Activated T-cell treated with anti-CD3 and anti-CD28 coated beads, Interleukin-2, amount 50 U/mL, for 24 hours (primary cell): ENCODE results near the gene PRIMA1.

Experiments
- DNase-seq: peaks from one replicate; pipeline ENCODE4 v3.0.0-alpha.2; 2020
- H3K27ac Mint-ChIP-seq: 2 replicates; pipeline ENCODE4 v1.8.0; 2020; ENCODE audit warnings: mild to moderate bottlenecking, mixed read lengths
- H3K27me3 Mint-ChIP-seq: 2 replicates; pipeline ENCODE4 v1.8.0; 2020; ENCODE audit warnings: mixed read lengths
- H3K36me3 Mint-ChIP-seq: 2 replicates; pipeline ENCODE4 v1.8.0; 2020; ENCODE audit warnings: low read depth, mixed read lengths
- H3K4me1 Mint-ChIP-seq: 2 replicates; pipeline ENCODE4 v1.8.0; 2020; ENCODE audit warnings: low read depth, mixed read lengths
- H3K4me3 Mint-ChIP-seq: 2 replicates; pipeline ENCODE4 v1.8.0; 2020; ENCODE audit warnings: mild to moderate bottlenecking, moderate library complexity, mixed read lengths
- H3K9me3 Mint-ChIP-seq: 2 replicates; pipeline ENCODE4 v1.8.0; 2020; ENCODE audit warnings: mixed read lengths

PRIMA1 gene

GRCh38 chr14:93804654-93805053, 16.4 kb upstream of the PRIMA1 start:
- H3K36me3 Mint-ChIP-seq: no peaks in the 10 kb centered on the region
- no peak overlapping the region for H3K4me3 Mint-ChIP-seq
- H3K27ac Mint-ChIP-seq: no peak overlapping the region
- H3K4me1 Mint-ChIP-seq: peaks cover 8% of the 10 kb centered on the region
- peaks cover 26% of the 10 kb centered on the region for H3K27me3 Mint-ChIP-seq
- H3K9me3 Mint-ChIP-seq: no peaks in the 10 kb centered on the region
- no peak for DNase-seq

DNA sequence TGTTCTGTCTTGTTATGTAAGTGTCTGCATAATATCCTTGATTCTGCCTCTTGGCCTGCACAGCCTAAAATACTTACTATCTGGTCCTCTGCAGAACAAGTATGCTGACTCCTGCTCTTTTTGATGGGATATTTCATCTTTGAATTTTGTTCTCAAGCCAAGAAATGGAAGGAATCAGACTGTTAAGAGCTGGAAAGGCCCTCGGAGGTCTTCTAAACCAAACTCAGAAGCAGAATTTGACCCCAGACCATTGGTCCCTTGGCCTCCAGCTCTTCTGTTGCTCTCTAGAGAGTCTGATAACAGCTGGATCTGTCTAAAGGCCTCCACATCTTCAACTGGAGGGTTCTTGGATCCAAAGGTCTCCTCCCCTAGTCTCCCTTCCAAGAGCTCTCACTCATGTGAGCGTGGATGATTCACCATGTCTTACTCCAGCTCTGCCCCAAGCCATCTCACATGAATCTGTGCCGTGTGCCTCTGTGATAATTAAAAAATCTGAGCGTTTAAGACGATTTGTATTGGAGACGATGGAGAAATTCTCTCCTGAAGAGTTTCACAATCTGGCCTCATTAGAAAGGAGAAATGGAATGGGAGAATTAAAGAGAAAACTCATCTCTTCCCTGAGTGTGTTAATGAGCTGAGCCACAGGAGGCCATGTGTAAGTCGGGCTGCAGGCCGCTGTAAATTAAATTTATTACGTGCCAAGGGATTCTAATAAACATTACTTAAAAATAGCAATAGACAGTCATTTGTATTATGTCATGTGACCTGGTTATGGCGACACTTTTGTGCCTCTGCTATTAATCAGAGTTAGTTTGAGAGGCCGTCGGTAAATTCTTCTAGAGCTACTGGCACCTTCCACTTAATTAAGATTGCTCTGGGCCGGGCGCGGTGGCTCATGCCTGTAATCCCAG, 15.4 kb upstream of the PRIMA1 start:
- Mint-ChIP-seq H3K9me3 (no peaks in the 10 kb centered on the region), H3K4me3 (no peak overlapping the region), H3K27me3 (peaks cover 33% of the 10 kb centered on the region), H3K27ac (no peak overlapping the region), H3K36me3 (no peaks in the 10 kb centered on the region), H3K4me1 (no peaks in the 10 kb centered on the region)
- DNase-seq: no peak

GRCh38 chr14:93799989-93800921, 12.0 kb upstream of the PRIMA1 start:
- Mint-ChIP-seq H3K27me3 (peaks cover 25% of the 10 kb centered on the region), H3K36me3 (no peaks in the 10 kb centered on the region), H3K9me3 (no peaks in the 10 kb centered on the region), H3K4me1 (no peaks in the 10 kb centered on the region), H3K27ac (no peak overlapping the region), H3K4me3 (no peak overlapping the region)
- no peak for DNase-seq

DNA sequence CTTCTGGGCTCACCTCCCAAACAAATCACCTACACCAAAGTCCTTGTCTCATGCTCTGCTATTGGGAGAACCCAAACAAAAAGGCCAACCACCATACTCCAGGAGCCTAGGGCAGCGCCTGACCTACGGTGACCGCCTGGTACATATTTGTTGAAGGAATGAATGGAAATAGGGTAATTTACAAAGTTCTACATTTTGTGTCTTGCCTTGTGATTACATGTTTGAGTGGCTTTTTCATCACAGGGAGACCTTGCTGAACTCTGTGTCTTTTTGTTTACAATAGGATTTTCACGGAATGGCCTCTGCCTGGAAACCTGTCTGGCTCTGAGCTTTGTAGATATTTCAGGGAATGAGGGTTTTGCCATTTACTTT, 11.3 kb upstream of the PRIMA1 start:
- Mint-ChIP-seq H3K4me3 (no peak overlapping the region), H3K27ac (no peak overlapping the region), H3K9me3 (no peaks in the 10 kb centered on the region), H3K36me3 (no peaks in the 10 kb centered on the region), H3K4me1 (no peaks in the 10 kb centered on the region), H3K27me3 (peaks cover 25% of the 10 kb centered on the region)
- no peak for DNase-seq

DNA sequence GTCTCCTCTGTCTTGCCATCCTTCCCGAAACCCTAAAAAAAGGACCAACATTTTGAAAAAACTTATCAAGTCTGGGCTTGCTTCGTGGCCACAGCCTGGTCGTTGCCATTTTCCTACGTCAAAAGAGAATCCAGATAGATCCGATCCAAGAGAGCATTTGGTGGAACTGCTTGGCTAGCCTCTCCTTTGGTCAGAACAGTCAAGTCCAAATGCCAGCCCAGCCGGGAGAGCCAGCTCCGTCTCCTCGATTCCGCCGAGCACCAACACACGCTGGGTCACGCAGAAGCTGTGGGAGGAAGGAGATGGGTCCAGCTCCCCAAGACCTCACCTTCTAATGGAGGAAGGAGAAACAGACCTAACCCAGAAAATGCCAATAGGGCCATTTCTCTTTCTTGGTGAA, 9.3 kb upstream of the PRIMA1 start:
- Mint-ChIP-seq H3K36me3 (no peaks in the 10 kb centered on the region), H3K4me3 (no peak overlapping the region), H3K4me1 (no peaks in the 10 kb centered on the region), H3K27ac (no peak overlapping the region), H3K27me3 (peaks cover 28% of the 10 kb centered on the region), H3K9me3 (no peaks in the 10 kb centered on the region)
- no peak for DNase-seq

GRCh38 chr14:93797071-93797470, 8.8 kb upstream of the PRIMA1 start:
- H3K4me1 Mint-ChIP-seq: no peaks in the 10 kb centered on the region
- peaks cover 33% of the 10 kb centered on the region for H3K27me3 Mint-ChIP-seq
- H3K27ac Mint-ChIP-seq: no peak overlapping the region
- DNase-seq: no peak
- H3K4me3 Mint-ChIP-seq: no peak overlapping the region
- H3K36me3 Mint-ChIP-seq: no peaks in the 10 kb centered on the region
- H3K9me3 Mint-ChIP-seq: no peaks in the 10 kb centered on the region

DNA sequence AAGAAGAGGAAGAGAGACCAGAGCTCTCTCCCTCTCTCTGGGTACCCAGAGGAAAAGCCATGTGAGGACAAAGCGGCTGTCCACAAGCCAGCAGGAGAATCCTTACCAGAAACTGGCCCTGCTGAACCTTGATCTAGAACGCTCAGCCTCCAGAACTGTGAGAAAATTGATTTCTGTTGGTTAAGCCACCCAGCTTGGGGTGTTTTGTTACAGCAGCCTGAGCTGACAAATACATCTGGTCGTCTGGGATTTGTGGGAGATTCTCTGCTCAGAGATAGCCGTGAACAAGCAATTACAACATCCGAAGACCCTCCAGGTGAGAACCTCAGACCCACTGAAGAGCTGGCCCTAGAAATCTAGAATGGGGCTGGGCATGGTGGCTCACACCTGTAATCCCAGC, 6.5 kb upstream of the PRIMA1 start:
- Mint-ChIP-seq H3K27ac (no peak overlapping the region), H3K9me3 (no peaks in the 10 kb centered on the region), H3K27me3 (peaks cover 45% of the 10 kb centered on the region), H3K4me3 (no peak overlapping the region), H3K36me3 (no peaks in the 10 kb centered on the region), H3K4me1 (no peaks in the 10 kb centered on the region)
- no peak for DNase-seq

GRCh38 chr14:93793555-93794324, 5.5 kb upstream of the PRIMA1 start:
- no peak for DNase-seq
- peaks cover 47% of the 10 kb centered on the region for H3K27me3 Mint-ChIP-seq
- H3K4me3 Mint-ChIP-seq: no peak overlapping the region
- no peak overlapping the region for H3K27ac Mint-ChIP-seq
- H3K4me1 Mint-ChIP-seq: peaks cover 2% of the 10 kb centered on the region
- no peaks in the 10 kb centered on the region for H3K36me3 Mint-ChIP-seq
- H3K9me3 Mint-ChIP-seq: no peaks in the 10 kb centered on the region

DNA sequence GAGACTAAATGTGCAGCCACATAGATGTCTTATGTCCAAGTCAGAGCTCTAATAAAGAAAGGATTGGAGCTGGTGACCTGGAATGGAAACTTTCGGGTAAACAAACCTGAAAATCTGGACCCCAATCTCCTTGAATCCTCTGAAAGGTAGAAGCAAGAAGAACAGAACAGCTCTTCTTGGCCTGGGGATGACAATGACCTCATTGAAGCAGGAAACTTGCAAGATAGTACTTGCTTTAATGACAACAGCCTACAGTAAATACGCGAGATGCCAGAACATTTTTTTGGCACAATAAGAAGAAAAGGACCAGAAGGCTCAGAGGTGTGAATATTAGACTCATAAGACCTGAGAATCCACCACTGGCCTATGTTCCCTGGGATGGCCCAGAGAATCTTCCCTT, 4.1 kb upstream of the PRIMA1 start:
- no peaks in the 10 kb centered on the region for H3K9me3 Mint-ChIP-seq
- H3K27ac Mint-ChIP-seq: no peak overlapping the region
- no peaks in the 10 kb centered on the region for H3K36me3 Mint-ChIP-seq
- H3K4me1 Mint-ChIP-seq: peaks cover 5% of the 10 kb centered on the region
- DNase-seq: no peak
- no peak overlapping the region for H3K4me3 Mint-ChIP-seq
- H3K27me3 Mint-ChIP-seq: peaks cover 48% of the 10 kb centered on the region

- H3K4me1 Mint-ChIP-seq: peaks cover 5% of the 10 kb centered on the region
- H3K9me3 Mint-ChIP-seq: no peaks in the 10 kb centered on the region
- no peak overlapping the region for H3K4me3 Mint-ChIP-seq
- H3K27me3 Mint-ChIP-seq: peaks cover 62% of the 10 kb centered on the region
- no peak for DNase-seq
- H3K27ac Mint-ChIP-seq: no peak overlapping the region
- no peaks in the 10 kb centered on the region for H3K36me3 Mint-ChIP-seq
Observed at GRCh38 chr14:93790966-93791365, 2.7 kb upstream of the PRIMA1 start.

GRCh38 chr14:93789228-93790130, 1.2 kb upstream of the PRIMA1 start:
- Mint-ChIP-seq H3K9me3 (no peaks in the 10 kb centered on the region), H3K27ac (no peak overlapping the region), H3K4me1 (peaks cover 5% of the 10 kb centered on the region), H3K36me3 (no peaks in the 10 kb centered on the region), H3K27me3 (peaks cover 68% of the 10 kb centered on the region), H3K4me3 (no peak overlapping the region)
- DNase-seq: no peak

DNA sequence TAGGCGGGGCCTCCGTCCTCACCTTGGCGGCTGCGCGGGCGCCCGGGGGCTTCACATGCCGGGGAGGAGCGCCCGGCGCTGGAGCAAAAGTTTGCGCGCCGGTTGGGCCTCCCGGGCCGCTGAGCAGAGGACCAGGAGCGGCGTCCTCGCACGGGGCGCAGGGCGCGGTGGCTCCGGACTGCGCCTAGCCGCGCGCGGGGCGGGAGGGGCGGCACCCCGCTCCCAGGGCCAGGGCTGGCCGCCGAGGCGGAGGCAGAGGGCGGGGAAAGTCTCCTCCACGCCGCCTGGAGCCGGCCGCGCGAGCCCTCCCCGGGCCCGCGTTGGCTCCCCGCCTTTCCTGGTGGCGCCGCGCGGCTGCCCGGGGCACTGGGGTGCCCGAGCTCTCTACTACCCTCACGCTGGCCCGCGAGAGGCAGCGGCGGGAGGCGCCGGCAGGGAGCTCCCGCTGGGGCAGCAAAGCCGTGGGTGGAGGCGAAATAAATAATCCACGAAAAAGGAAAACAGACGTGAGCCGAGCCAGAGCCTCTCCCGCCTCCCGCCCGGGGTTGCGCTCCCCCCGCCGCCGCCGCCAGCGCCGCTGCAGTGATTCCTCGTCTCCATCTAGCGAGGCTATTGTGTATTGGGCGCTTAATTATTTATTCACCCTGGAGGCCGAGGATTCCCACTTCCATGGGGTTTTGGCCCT, 400 bp upstream of the PRIMA1 start:
- Mint-ChIP-seq H3K27ac (no peak overlapping the region), H3K27me3 (peaks cover 73% of the 10 kb centered on the region), H3K4me1 (peaks cover 5% of the 10 kb centered on the region), H3K4me3 (no peak overlapping the region), H3K9me3 (no peaks in the 10 kb centered on the region), H3K36me3 (no peaks in the 10 kb centered on the region)
- DNase-seq: no peak
